Measurements from ENCODE around the gene ZNF827.
A peak's percentile ranks its signal among the peaks of the same experiment; 100 is the strongest.

ZNF827 gene

GRCh38 chr4:145709843-145710242, 228.8 kb downstream of the ZNF827 start:
- DNase-seq (ENCODE audit: low spot score): peak; percentile 14

- no peak for DNase-seq (ENCODE audit: low spot score)
Measured at GRCh38 chr4:145709336-145709735, 229.3 kb downstream of the ZNF827 start.
